ENCODE measurements around the gene WDR18. TPM values are rescaled to one million over a fixed set of nuclear protein-coding genes. Genes with fewer than 3 reads are reported as not detected.
A peak's percentile ranks its signal among the peaks of the same experiment; 100 is the strongest.

WDR18 gene
- total and polyA plus RNA-seq, 2 of the 8 experiments (the other 6 are each of a cell fraction or from before 2014, with no cell fraction given): 87.7 to 177 TPM

GRCh38 chr19:1039646-1040475, 55.7 kb downstream of the WDR18 start, which contains the start of gene ABCA7 (continued):
- TF ChIP-seq CBX8 (IDR thresholded peaks at IDR 0.05; ENCODE audit: borderline replicate concordance, low read depth, low read length) (no peak), TEAD4 (IDR thresholded peaks at IDR 0.05; ENCODE audit: low read depth, low read length) (no peak), ASH2L (IDR thresholded peaks at IDR 0.05; ENCODE audit: low read length) (no peak), BRCA1 (IDR thresholded peaks at IDR 0.05; ENCODE audit: low read depth, low read length) (no peak), SIN3A (conservative IDR thresholded peaks at IDR 0.05 in 1 of 2, IDR thresholded peaks at IDR 0.05 in 1 of 2; ENCODE audit: low read depth in 1 of 2, low read length in 2 of 2) (peak; percentile 22 to 70; a peak in 2 of 4 replicates), CHD1 (IDR thresholded peaks at IDR 0.05; ENCODE audit: low read depth, low read length) (no peak), JUN (IDR thresholded peaks at IDR 0.05; ENCODE audit: low read depth, low read length) (no peak), GTF2F1 (IDR thresholded peaks at IDR 0.05; ENCODE audit: borderline replicate concordance, low read depth, low read length) (no peak), TCF12 (IDR thresholded peaks at IDR 0.05; ENCODE audit: low read depth, low read length) (no peak), SP1 (IDR thresholded peaks at IDR 0.05; ENCODE audit: low read depth, low read length) (peak; percentile 95), EZH2 (IDR thresholded peaks at IDR 0.05; ENCODE audit: low read depth, low read length, severe bottlenecking) (no peak), RXRA (IDR thresholded peaks at IDR 0.05; ENCODE audit: insufficient read depth, low read depth, low read length) (no peak), SIX5 (IDR thresholded peaks at IDR 0.05; ENCODE audit: low read depth, low read length) (no peak), CHD2 (IDR thresholded peaks at IDR 0.05; ENCODE audit: low read length) (peak; percentile 90), SRF (IDR thresholded peaks at IDR 0.05; ENCODE audit: low read depth, low read length) (no peak), NRF1 (IDR thresholded peaks at IDR 0.05; ENCODE audit: low read depth, low read length) (peak; percentile 56), SUZ12 (IDR thresholded peaks at IDR 0.05; ENCODE audit: low read length) (no peak), E2F6 (IDR thresholded peaks at IDR 0.05) (peak; percentile 54; the same call in 1 of the 2 replicates), RBBP5 (IDR thresholded peaks at IDR 0.05; ENCODE audit: borderline replicate concordance, low read depth, low read length) (0 out of 2 replicates have a peak, but pooled peaks have one; percentile 22), KDM5A (IDR thresholded peaks at IDR 0.05; ENCODE audit: low read length) (no peak), SIRT6 (IDR thresholded peaks at IDR 0.05; ENCODE audit: low read length) (no peak), POLR2A (IDR thresholded peaks at IDR 0.05; ENCODE audit: control extremely low read depth in 1 of 2, low read depth in 2 of 2, low read length in 2 of 2) (peak in 1 of 2 experiments; percentile 16; a peak in 2 of 3 replicates), KDM1A (IDR thresholded peaks at IDR 0.05; ENCODE audit: borderline replicate concordance, low read length) (0 out of 2 replicates have a peak, but pooled peaks have one; percentile 6)
- TF ChIP-seq, protein P1, sequence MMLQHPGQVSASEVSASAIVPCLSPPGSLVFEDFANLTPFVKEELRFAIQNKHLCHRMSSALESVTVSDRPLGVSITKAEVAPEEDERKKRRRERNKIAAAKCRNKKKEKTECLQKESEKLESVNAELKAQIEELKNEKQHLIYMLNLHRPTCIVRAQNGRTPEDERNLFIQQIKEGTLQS (IDR thresholded peaks at IDR 0.05; ENCODE audit: insufficient read depth, low read depth, low read length): no peak

All from H1 (cell line).